Kidney epithelial cell (primary cell): ENCODE measurements around the gene POFUT1. TPM values are rescaled to one million over a fixed set of nuclear protein-coding genes. Genes with fewer than 3 reads are reported as not detected.
A peak's percentile ranks its signal among the peaks of the same experiment; 100 is the strongest.

Experiments used
- DNase-seq: peaks from one replicate; pipeline ENCODE4 v3.0.0-alpha.2; 2010; ENCODE audit warnings: low read depth
- H3K27me3 ChIP-seq: 2 replicates; pipeline ENCODE4 v1.6.0; 2011; ENCODE audit warnings: low read length; ENCODE audit not compliant: control insufficient read depth, insufficient read depth
- H3K36me3 ChIP-seq: 2 replicates; pipeline ENCODE4 v1.5.1; 2011; ENCODE audit warnings: low read length; ENCODE audit not compliant: control insufficient read depth, insufficient read depth
- H3K4me3 ChIP-seq: 2 replicates; pipeline ENCODE4 v1.5.1; 2011; ENCODE audit warnings: low read depth, mild to moderate bottlenecking, control low read depth, low read length
- CTCF ChIP-seq: IDR thresholded peaks from 2 replicates; pipeline ENCODE4 v1.5.1; 2011; ENCODE audit warnings: mild to moderate bottlenecking, moderate library complexity, low read length, control low read depth, inconsistent platforms; ENCODE audit not compliant: insufficient read depth, poor library complexity, severe bottlenecking
- total RNA-seq: library from RNA; depleted of rRNA; stranded (reverse); fragments of >200 nt; gene quantifications from 2 replicates; pipeline ENCODE4 v1.2.3, GENCODE V29; 2015

The POFUT1 gene
- total RNA-seq, 1 donor from 2014 or later = 44.3 TPM

- peaks cover 3% of the 10 kb centered on the region for H3K36me3 ChIP-seq
- H3K4me3 ChIP-seq = peak overlapping the region; percentile 100
- DNase-seq = no peak
- TF ChIP-seq CTCF = no peak
- no peaks in the 10 kb centered on the region for H3K27me3 ChIP-seq
These were observed 947 bp downstream of the POFUT1 start for GRCh38 chr20:32208499-32209154.

GRCh38 chr20:32209850-32210605, 2.3 kb downstream of the POFUT1 start:
- TF ChIP-seq CTCF = no peak
- Histone ChIP-seq H3K36me3 (peaks cover 3% of the 10 kb centered on the region), H3K27me3 (no peaks in the 10 kb centered on the region), H3K4me3 (no peak overlapping the region)
- DNase-seq = no peak

GRCh38 chr20:32213870-32214269, 6.2 kb downstream of the POFUT1 start:
- Histone ChIP-seq H3K27me3 (no peaks in the 10 kb centered on the region), H3K4me3 (no peak overlapping the region), H3K36me3 (peaks cover 3% of the 10 kb centered on the region)
- TF ChIP-seq CTCF = no peak
- no peak for DNase-seq

GRCh38 chr20:32215147-32215546, 7.5 kb downstream of the POFUT1 start:
- Histone ChIP-seq H3K4me3 (no peak overlapping the region), H3K36me3 (peaks cover 2% of the 10 kb centered on the region), H3K27me3 (no peaks in the 10 kb centered on the region)
- no peak for DNase-seq
- no peak for TF ChIP-seq CTCF

GRCh38 chr20:32215729-32216128, 8.0 kb downstream of the POFUT1 start:
- no peak for DNase-seq
- Histone ChIP-seq H3K27me3 (no peaks in the 10 kb centered on the region), H3K4me3 (no peak overlapping the region), H3K36me3 (peaks cover 2% of the 10 kb centered on the region)
- TF ChIP-seq CTCF = no peak
